WTC11 (cell line): ENCODE data around the gene TRAPPC14. TPM values are rescaled to one million over a fixed set of nuclear protein-coding genes. Genes with fewer than 3 reads are reported as not detected.

Source experiments
- ATAC-seq: fragments of 200-7000 bp; cut with Tn5 transposase; 2 replicates; pipeline ENCODE4 v1.10.0; 2021; ENCODE audit warnings: mild to moderate bottlenecking, moderate library complexity
- CTCF ChIA-PET: fragments of 300-600 bp; sonication (Branson Sonifier 250); formaldehyde crosslinking; loops from one replicate; lab custom pipeline; 2021; ENCODE audit warnings: antibody characterized with exemption; lab: Charles Lee
- POLR2A ChIA-PET: fragments of 350-600 bp; sonication (Branson Sonifier 250); formaldehyde crosslinking; loops from one replicate; lab custom pipeline; 2021; ENCODE audit warnings: antibody characterized with exemption; lab: Charles Lee
- DNase-seq: peaks from one replicate; pipeline ENCODE4 v3.0.0; 2021; ENCODE audit warnings: low spot score
- H3K27ac Mint-ChIP-seq: 2 replicates; pipeline ENCODE4 v1.8.0; 2021; ENCODE audit warnings: mixed read lengths
- H3K27me3 Mint-ChIP-seq: 2 replicates; pipeline ENCODE4 v1.8.0; 2021; ENCODE audit warnings: low read depth, mild to moderate bottlenecking, moderate library complexity, mixed read lengths
- H3K36me3 Mint-ChIP-seq: 2 replicates; pipeline ENCODE4 v1.8.0; 2021; ENCODE audit warnings: mixed read lengths
- H3K4me1 Mint-ChIP-seq: 2 replicates; pipeline ENCODE4 v1.8.0; 2022; ENCODE audit warnings: mixed read lengths
- H3K4me3 Mint-ChIP-seq: 2 replicates; pipeline ENCODE4 v1.8.0; 2021; ENCODE audit warnings: mild to moderate bottlenecking, moderate library complexity, mixed read lengths
- H3K9me3 Mint-ChIP-seq: 2 replicates; pipeline ENCODE4 v1.8.0; 2021; ENCODE audit warnings: mixed read lengths
- ATF1 ChIP-seq: sonication (generic); formaldehyde crosslinking; IDR thresholded peaks from 2 replicates; pipeline ENCODE4 v1.8.1; 2023; ENCODE audit warnings: mild to moderate bottlenecking, moderate library complexity, missing genetic modification reagents
- ATF6 ChIP-seq: sonication (generic); formaldehyde crosslinking; IDR thresholded peaks from 2 replicates; pipeline ENCODE4 v1.8.1; 2023; ENCODE audit warnings: mild to moderate bottlenecking, missing genetic modification reagents
- ESRRA ChIP-seq: sonication (generic); formaldehyde crosslinking; IDR thresholded peaks from 2 replicates; pipeline ENCODE4 v1.8.1; 2022; ENCODE audit warnings: mild to moderate bottlenecking, missing genetic modification reagents, borderline replicate concordance
- GABPB1 ChIP-seq: sonication (generic); formaldehyde crosslinking; IDR thresholded peaks from 2 replicates; pipeline ENCODE4 v1.8.1; 2023; ENCODE audit warnings: mild to moderate bottlenecking, missing genetic modification reagents
- GRHL2 ChIP-seq: fragments of 250-450 bp; sonication (Bioruptor Pico); IDR thresholded peaks from 2 replicates; pipeline ENCODE4 v1.8.0; 2022; ENCODE audit warnings: mild to moderate bottlenecking, moderate library complexity; ENCODE audit not compliant: insufficient replicate concordance, severe bottlenecking
- GTF2I ChIP-seq: fragments of 250-450 bp; sonication (Bioruptor Pico); conservative IDR thresholded peaks from 2 replicates; pipeline ENCODE4 v1.4.0; 2021; ENCODE audit warnings: mild to moderate bottlenecking
- NFATC4 ChIP-seq: fragments of 250-450 bp; sonication (Bioruptor Pico); IDR thresholded peaks from 2 replicates; pipeline ENCODE4 v1.9.0; 2021; ENCODE audit warnings: mild to moderate bottlenecking
- NFYB ChIP-seq: sonication (generic); formaldehyde crosslinking; conservative IDR thresholded peaks from 2 replicates; pipeline ENCODE4 v1.8.0; 2022; ENCODE audit warnings: low read depth, missing genetic modification reagents
- NR2C2 ChIP-seq: sonication (generic); formaldehyde crosslinking; IDR thresholded peaks from 2 replicates; pipeline ENCODE4 v1.8.0; 2022; ENCODE audit warnings: mild to moderate bottlenecking, missing genetic modification reagents
- OVOL2 ChIP-seq: fragments of 250-450 bp; sonication (Bioruptor Pico); IDR thresholded peaks from 2 replicates; pipeline ENCODE4 v1.9.0; 2021; ENCODE audit warnings: mild to moderate bottlenecking, borderline replicate concordance
- RELA ChIP-seq: sonication (generic); formaldehyde crosslinking; IDR thresholded peaks from 2 replicates; pipeline ENCODE4 v1.8.1; 2022; ENCODE audit warnings: missing genetic modification reagents, mild to moderate bottlenecking, borderline replicate concordance
- SMAD3 ChIP-seq: sonication (generic); formaldehyde crosslinking; IDR thresholded peaks from 2 replicates; pipeline ENCODE4 v1.8.0; 2022; ENCODE audit warnings: missing genetic modification reagents, mild to moderate bottlenecking, borderline replicate concordance
- TEAD1 ChIP-seq: sonication (generic); formaldehyde crosslinking; IDR thresholded peaks from 2 replicates; pipeline ENCODE4 v1.8.0; 2022; ENCODE audit warnings: mild to moderate bottlenecking, missing genetic modification reagents
- ZNF121 ChIP-seq: sonication (generic); formaldehyde crosslinking; IDR thresholded peaks from 2 replicates; pipeline ENCODE4 v1.8.0; 2023; ENCODE audit warnings: missing genetic modification reagents
- ZNF219 ChIP-seq: sonication (generic); formaldehyde crosslinking; IDR thresholded peaks from 2 replicates; pipeline ENCODE4 v1.8.0; 2023; ENCODE audit warnings: missing genetic modification reagents, mild to moderate bottlenecking, borderline replicate concordance
- ZNF317 ChIP-seq: sonication (generic); formaldehyde crosslinking; IDR thresholded peaks from 2 replicates; pipeline ENCODE4 v1.8.1; 2023; ENCODE audit warnings: low read depth, mild to moderate bottlenecking, moderate library complexity, missing genetic modification reagents, borderline replicate concordance
- total RNA-seq: library from RNA; stranded (reverse); gene quantifications from 3 replicates; pipeline ENCODE4 v1.2.3, GENCODE V29; 2021
- TF ChIP-seq, protein P1 (sequence below): fragments of 250-450 bp; sonication (Bioruptor Pico); conservative IDR thresholded peaks from 2 replicates; pipeline ENCODE4 v1.9.0; 2021; ENCODE audit warnings: mild to moderate bottlenecking
- TF ChIP-seq, protein P2 (sequence below): fragments of 250-450 bp; sonication (Bioruptor Pico); IDR thresholded peaks from 2 replicates; pipeline ENCODE4 v1.8.0; 2021; ENCODE audit warnings: mild to moderate bottlenecking
- TF ChIP-seq, protein P3 (sequence below): fragments of 250-450 bp; sonication (Bioruptor Pico); IDR thresholded peaks from 2 replicates; pipeline ENCODE4 v1.9.0; 2021; ENCODE audit warnings: mild to moderate bottlenecking, borderline replicate concordance

Gene TRAPPC14
- total RNA-seq, 1 experiment from 2014 or later: 28.0 TPM

- ATAC-seq (no peak), DNase-seq (no peak)
- POLR2A ChIA-PET: interaction anchor here (1.3 to 2.8 kb wide), 2 partner anchors 10 to 14 kb away, joined by 4 to 17 read pairs; partner anchors contain the start of genes AP4M1 and MCM7
- H3K27me3 Mint-ChIP-seq: no peaks in the 10 kb centered on the region
- no peaks in the 10 kb centered on the region for H3K4me1 Mint-ChIP-seq
- peaks cover 58% of the 10 kb centered on the region for H3K36me3 Mint-ChIP-seq
- no peaks in the 10 kb centered on the region for H3K9me3 Mint-ChIP-seq
- no peak for TF ChIP-seq ESRRA
- TF ChIP-seq, protein P1, sequence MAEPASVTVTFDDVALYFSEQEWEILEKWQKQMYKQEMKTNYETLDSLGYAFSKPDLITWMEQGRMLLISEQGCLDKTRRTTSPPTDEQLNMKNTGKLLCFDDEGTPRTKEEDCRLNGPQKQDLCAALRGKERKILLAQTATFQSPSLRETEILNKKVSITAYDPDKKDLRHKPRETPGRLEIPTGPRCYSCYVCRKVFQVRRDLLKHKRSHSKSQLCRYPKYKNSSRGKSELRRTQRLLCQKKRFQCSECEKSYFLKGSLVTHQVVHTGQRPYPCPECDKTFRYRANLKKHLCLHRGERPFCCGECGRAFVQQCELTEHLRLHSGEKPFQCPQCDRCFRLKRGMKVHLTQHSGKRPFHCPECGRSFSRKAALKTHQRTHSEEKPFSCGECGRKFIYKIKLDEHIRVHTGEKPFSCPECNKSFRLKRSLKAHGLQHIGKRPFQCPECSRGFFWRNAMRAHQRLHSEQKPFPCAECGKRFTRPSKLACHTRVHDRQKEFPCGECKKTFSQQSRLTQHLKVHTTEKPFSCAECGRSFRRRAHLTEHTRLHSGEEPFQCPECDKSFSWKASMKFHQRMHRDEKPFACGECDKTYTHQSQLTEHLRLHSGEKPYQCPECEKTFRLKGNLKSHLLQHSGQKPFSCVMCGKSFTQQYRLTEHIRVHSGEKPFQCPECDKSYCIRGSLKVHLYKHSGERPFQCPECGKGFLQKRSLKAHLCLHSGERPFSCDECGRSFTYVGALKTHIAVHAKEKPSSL (CRISPR knock-in tag): no peak
- no peak for TF ChIP-seq RELA (CRISPR knock-in tag)
- no peak for TF ChIP-seq ZNF219 (CRISPR knock-in tag)
- no peak for TF ChIP-seq ZNF317 (CRISPR knock-in tag)
- TF ChIP-seq ATF1: no peak
- TF ChIP-seq GRHL2 (CRISPR knock-in tag): no peak
- TF ChIP-seq NR2C2 (CRISPR knock-in tag): no peak
- no peak for TF ChIP-seq NFATC4
- no peak for TF ChIP-seq TEAD1 (CRISPR knock-in tag)
- no peak for TF ChIP-seq GTF2I (CRISPR knock-in tag)
- TF ChIP-seq, protein P2, sequence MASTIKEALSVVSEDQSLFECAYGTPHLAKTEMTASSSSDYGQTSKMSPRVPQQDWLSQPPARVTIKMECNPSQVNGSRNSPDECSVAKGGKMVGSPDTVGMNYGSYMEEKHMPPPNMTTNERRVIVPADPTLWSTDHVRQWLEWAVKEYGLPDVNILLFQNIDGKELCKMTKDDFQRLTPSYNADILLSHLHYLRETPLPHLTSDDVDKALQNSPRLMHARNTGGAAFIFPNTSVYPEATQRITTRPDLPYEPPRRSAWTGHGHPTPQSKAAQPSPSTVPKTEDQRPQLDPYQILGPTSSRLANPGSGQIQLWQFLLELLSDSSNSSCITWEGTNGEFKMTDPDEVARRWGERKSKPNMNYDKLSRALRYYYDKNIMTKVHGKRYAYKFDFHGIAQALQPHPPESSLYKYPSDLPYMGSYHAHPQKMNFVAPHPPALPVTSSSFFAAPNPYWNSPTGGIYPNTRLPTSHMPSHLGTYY (CRISPR knock-in tag): no peak
- TF ChIP-seq, protein P3, sequence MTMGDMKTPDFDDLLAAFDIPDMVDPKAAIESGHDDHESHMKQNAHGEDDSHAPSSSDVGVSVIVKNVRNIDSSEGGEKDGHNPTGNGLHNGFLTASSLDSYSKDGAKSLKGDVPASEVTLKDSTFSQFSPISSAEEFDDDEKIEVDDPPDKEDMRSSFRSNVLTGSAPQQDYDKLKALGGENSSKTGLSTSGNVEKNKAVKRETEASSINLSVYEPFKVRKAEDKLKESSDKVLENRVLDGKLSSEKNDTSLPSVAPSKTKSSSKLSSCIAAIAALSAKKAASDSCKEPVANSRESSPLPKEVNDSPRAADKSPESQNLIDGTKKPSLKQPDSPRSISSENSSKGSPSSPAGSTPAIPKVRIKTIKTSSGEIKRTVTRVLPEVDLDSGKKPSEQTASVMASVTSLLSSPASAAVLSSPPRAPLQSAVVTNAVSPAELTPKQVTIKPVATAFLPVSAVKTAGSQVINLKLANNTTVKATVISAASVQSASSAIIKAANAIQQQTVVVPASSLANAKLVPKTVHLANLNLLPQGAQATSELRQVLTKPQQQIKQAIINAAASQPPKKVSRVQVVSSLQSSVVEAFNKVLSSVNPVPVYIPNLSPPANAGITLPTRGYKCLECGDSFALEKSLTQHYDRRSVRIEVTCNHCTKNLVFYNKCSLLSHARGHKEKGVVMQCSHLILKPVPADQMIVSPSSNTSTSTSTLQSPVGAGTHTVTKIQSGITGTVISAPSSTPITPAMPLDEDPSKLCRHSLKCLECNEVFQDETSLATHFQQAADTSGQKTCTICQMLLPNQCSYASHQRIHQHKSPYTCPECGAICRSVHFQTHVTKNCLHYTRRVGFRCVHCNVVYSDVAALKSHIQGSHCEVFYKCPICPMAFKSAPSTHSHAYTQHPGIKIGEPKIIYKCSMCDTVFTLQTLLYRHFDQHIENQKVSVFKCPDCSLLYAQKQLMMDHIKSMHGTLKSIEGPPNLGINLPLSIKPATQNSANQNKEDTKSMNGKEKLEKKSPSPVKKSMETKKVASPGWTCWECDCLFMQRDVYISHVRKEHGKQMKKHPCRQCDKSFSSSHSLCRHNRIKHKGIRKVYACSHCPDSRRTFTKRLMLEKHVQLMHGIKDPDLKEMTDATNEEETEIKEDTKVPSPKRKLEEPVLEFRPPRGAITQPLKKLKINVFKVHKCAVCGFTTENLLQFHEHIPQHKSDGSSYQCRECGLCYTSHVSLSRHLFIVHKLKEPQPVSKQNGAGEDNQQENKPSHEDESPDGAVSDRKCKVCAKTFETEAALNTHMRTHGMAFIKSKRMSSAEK (CRISPR knock-in tag): no peak
- TF ChIP-seq NFYB (CRISPR knock-in tag): no peak
- TF ChIP-seq OVOL2: no peak
- TF ChIP-seq, all 79 proteins: peak for 0
- Mint-ChIP-seq H3K4me3 (no peak overlapping the region), H3K27ac (no peak overlapping the region)
- CTCF ChIA-PET: interaction anchor here (2.3 to 2.5 kb wide), 2 partner anchors 10 to 19 kb away, joined by 13 to 17 read pairs; partner anchors contain the start of genes AP4M1 and MCM7
Measured at GRCh38 chr7:100111156-100111555, 47.4 kb downstream of the TRAPPC14 start.

DNA sequence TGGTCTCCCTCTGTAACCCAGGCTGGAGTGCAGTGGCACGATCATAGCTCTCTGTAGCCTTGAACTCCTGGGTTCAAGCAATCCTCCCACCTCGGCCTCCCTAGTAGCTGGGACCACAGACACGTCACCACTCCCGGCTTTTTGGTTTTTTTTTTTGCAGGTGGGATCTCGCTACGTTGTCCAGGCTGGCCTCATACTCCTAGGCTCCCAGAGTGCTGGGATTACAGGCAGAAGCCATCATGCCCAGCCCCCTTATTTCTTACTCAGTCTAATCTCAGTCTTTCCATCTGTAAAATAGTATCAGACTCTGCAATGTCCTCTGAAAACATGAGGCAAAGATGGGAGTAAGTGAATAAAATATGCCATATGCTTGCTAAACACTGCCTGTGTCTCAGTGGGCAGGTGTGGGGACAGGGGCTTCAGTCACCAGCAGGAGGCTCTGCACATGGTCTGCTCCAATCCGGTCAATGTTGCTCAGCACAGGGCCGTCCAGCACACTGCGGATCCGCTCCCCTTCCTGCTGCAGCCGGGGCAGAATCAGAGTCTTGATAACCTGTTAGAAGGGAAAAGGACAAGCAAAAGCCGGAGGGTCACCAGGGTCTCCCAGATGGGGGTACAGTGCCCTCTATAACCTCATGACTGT is 48.9 kb downstream of the TRAPPC14 start:
- Mint-ChIP-seq H3K27me3 (no peaks in the 10 kb centered on the region), H3K27ac (no peak overlapping the region), H3K9me3 (no peaks in the 10 kb centered on the region), H3K4me1 (no peaks in the 10 kb centered on the region), H3K36me3 (peaks cover 58% of the 10 kb centered on the region), H3K4me3 (no peak overlapping the region)
- CTCF ChIA-PET: no interaction called here
- TF ChIP-seq ZNF121 (CRISPR knock-in tag) (peak; percentile 20; the same call in 1 of the 2 replicates), ATF6 (CRISPR knock-in tag) (no peak), SMAD3 (CRISPR knock-in tag) (no peak), GABPB1 (CRISPR knock-in tag) (no peak)
- POLR2A ChIA-PET: no interaction called here
- DNase-seq (no peak), ATAC-seq (peak; percentile 61)
